HUES64 (cell line): ENCODE data around the gene LDLRAD4.

Source experiments
- H3K27ac ChIP-seq: 2 replicates; pipeline ENCODE4 v1.7.0; 2013; ENCODE audit warnings: low read depth, low read length, inconsistent platforms
- H3K27me3 ChIP-seq: 2 replicates; pipeline ENCODE4 v1.6.1; 2013; ENCODE audit warnings: mild to moderate bottlenecking, low read length; ENCODE audit not compliant: insufficient read depth
- H3K36me3 ChIP-seq: 2 replicates; pipeline ENCODE4 v1.6.1; 2013; ENCODE audit warnings: mild to moderate bottlenecking, low read length; ENCODE audit not compliant: insufficient read depth
- H3K4me1 ChIP-seq: 2 replicates; pipeline ENCODE4 v1.6.1; 2013; ENCODE audit warnings: mild to moderate bottlenecking, low read length, moderate library complexity; ENCODE audit not compliant: insufficient read depth
- H3K4me3 ChIP-seq: 2 replicates; pipeline ENCODE4 v1.5.1; 2013; ENCODE audit warnings: mild to moderate bottlenecking, low read length, moderate library complexity
- H3K9ac ChIP-seq: 2 replicates; pipeline ENCODE4 v1.6.1; 2013; ENCODE audit warnings: mild to moderate bottlenecking, low read depth, low read length
- H3K9me3 ChIP-seq: 2 replicates; pipeline ENCODE4 v1.6.1; 2013; ENCODE audit warnings: low read depth, low read length; ENCODE audit not compliant: insufficient read depth
- WGBS: fragments of 150-250, 120-280 bp; methylation state at CpG from one replicate; pipeline ENCODE4 v1.1.7; 2013; ENCODE audit warnings: missing lambda C conversion rate; 5-methylcytosine and 5-hydroxymethylcytosine counted together

LDLRAD4 gene

DNA sequence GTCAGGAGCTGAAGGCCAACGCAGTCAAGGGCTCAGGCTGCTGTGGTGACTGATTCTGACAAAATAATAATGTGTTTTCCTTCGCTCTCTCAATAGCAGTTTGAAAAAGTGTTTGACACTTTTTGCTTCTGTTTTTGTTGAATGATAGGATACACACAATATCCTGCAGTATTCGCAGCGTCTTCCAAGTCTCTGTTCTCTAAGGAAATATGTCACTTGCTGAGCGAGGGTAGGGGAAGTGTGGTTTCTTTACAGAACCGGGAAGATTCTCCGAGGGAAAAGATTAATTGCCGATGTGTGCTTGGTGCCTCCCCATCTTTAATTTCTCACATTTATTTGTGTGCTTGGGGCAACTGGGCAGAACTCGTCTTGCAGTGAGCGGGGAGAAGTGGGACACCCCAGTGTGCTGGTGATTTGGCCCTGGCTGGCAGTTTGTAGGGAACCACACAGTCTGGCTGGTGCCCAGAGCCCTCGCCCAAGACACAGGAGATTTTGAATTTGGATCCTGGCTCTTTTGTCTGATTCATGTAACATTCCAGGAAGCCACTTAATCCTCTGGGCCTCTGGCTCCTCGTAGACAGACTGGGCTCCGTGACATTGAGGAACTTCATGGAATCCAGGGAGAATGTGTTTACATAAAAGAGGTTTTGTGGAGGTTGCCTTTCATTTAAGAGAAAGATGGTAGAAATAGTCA, 169.4 kb downstream of the LDLRAD4 start:
- Histone ChIP-seq H3K9me3 (no peaks in the 10 kb centered on the region), H3K36me3 (no peaks in the 10 kb centered on the region), H3K9ac (no peak overlapping the region), H3K27ac (no peak overlapping the region), H3K27me3 (no peaks in the 10 kb centered on the region), H3K4me1 (no peaks in the 10 kb centered on the region), H3K4me3 (no peak overlapping the region)
- WGBS: 79% methylated on average over 13 of the region's 13 CpGs

GRCh38 chr18:13388586-13389490, 170.3 kb downstream of the LDLRAD4 start:
- H3K27ac ChIP-seq: no peak overlapping the region
- no peaks in the 10 kb centered on the region for H3K4me1 ChIP-seq
- no peak overlapping the region for H3K4me3 ChIP-seq
- H3K27me3 ChIP-seq: no peaks in the 10 kb centered on the region
- no peak overlapping the region for H3K9ac ChIP-seq
- no peaks in the 10 kb centered on the region for H3K36me3 ChIP-seq
- WGBS: 91% methylated on average over 24 of the region's 25 CpGs
- H3K9me3 ChIP-seq: no peaks in the 10 kb centered on the region

- 92% methylated on average over 5 of the region's 6 CpGs for WGBS
- H3K36me3 ChIP-seq: no peaks in the 10 kb centered on the region
- no peak overlapping the region for H3K27ac ChIP-seq
- H3K9ac ChIP-seq: no peak overlapping the region
- H3K4me3 ChIP-seq: no peak overlapping the region
- no peaks in the 10 kb centered on the region for H3K4me1 ChIP-seq
- H3K9me3 ChIP-seq: no peaks in the 10 kb centered on the region
- H3K27me3 ChIP-seq: no peaks in the 10 kb centered on the region
Observed at GRCh38 chr18:13389491-13390131, 171.1 kb downstream of the LDLRAD4 start.

DNA sequence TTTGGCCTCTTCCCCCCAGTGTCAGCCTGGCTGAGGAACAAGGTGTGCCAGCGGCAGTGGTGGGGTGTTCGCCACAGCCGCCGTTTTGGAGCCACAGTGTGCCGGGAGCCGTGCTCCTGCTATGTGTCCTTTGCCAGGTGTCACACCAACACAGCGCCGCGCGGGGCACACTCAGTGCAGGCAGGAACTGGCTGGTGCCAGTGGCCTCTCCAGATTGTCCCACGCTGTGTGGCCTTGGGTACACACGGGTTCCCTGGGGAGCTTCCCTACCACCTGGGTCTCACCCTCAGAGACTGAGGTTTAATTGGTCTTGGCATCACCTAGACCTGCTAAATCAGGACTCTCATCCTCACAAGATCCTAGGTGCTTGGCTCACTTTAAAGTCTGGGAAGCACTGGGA, 171.6 kb downstream of the LDLRAD4 start:
- Histone ChIP-seq H3K36me3 (no peaks in the 10 kb centered on the region), H3K9me3 (no peaks in the 10 kb centered on the region), H3K9ac (no peak overlapping the region), H3K4me3 (no peak overlapping the region), H3K27ac (no peak overlapping the region), H3K27me3 (no peaks in the 10 kb centered on the region), H3K4me1 (no peaks in the 10 kb centered on the region)
- WGBS: 95% methylated on average over 12 of the region's 12 CpGs

DNA sequence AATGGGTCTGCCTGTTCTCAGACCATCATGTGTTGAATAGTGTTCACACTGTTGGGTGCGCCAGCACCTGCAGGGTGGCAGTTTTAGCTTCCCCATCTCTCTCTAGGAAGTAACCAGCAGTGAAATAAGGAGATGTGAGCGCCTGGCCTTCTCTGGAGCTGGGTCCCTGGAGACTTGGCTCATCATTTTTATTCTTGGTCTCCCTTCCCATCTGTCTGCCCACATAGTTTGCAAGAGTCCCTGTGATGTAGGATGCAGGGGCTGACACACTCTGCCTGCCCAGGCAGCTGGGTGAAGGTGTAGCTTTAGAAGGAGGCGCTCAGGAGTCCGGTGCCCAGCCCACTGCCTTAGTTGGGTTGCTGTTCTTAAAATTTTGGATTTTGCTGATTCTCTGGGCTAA, 172.2 kb downstream of the LDLRAD4 start:
- Histone ChIP-seq H3K9ac (no peak overlapping the region), H3K4me3 (no peak overlapping the region), H3K9me3 (no peaks in the 10 kb centered on the region), H3K27me3 (no peaks in the 10 kb centered on the region), H3K27ac (no peak overlapping the region), H3K4me1 (no peaks in the 10 kb centered on the region), H3K36me3 (no peaks in the 10 kb centered on the region)
- 94% methylated on average over 4 of the region's 4 CpGs for WGBS

DNA sequence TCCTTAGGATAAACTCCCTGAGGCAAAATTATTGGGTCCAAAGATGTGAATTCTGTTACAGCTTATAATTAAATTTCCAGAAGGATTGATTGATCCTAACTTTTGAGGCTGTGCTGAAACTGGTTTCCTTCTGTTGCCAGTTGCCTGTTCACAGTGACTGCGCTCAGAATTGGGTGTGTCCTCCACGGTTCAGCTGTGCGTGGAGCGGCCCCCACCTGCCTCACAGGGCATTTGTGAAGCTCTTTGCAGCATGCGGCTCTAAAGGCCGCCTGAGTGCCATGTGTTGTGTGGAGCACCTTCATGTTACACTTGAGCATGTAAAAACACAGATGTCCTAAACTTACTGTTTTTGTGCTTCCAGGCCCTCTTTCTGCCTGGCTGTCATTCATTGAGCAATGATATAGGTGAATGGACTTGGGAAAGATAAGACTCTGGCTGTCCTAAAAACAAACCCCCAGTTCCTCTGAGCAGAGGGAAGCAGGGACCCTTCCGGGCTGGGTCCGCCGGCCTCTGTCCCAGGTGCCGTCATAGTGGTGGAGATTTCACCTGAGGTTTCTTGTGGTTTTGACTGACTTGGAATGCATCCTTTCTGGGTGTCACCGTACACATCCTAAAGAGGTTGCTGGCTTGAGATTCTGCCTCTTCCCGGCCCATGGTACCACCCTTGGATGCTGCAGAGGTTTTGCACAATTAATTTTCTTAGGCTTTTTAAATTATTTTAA, 173.6 kb downstream of the LDLRAD4 start:
- H3K9me3 ChIP-seq: no peaks in the 10 kb centered on the region
- H3K4me3 ChIP-seq: no peak overlapping the region
- H3K9ac ChIP-seq: no peak overlapping the region
- no peaks in the 10 kb centered on the region for H3K4me1 ChIP-seq
- 94% methylated on average over 12 of the region's 12 CpGs for WGBS
- H3K36me3 ChIP-seq: no peaks in the 10 kb centered on the region
- H3K27ac ChIP-seq: no peak overlapping the region
- no peaks in the 10 kb centered on the region for H3K27me3 ChIP-seq

DNA sequence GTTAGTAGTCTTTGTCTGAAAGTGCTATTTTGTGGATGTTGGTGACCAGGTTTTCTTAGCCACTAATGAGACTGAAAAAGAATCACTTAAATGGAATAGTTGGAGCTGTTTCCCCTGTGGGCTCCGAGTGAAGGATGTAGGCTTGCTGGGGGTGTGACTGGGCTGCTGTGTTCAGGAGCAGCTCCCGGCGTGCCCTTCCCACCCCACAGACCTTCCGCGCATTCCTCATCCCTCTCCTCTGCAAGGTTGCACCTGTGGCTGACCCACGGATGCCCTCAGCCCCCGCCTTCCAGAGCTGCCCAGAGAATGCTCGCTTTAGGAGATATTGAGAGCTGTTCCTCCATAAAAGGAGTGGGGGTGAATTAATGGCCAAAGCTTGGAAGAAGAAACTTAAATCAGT, 174.3 kb downstream of the LDLRAD4 start:
- Histone ChIP-seq H3K27me3 (no peaks in the 10 kb centered on the region), H3K27ac (no peak overlapping the region), H3K4me1 (no peaks in the 10 kb centered on the region), H3K4me3 (no peak overlapping the region), H3K9me3 (no peaks in the 10 kb centered on the region), H3K36me3 (no peaks in the 10 kb centered on the region), H3K9ac (no peak overlapping the region)
- 82% methylated on average over 8 of the region's 8 CpGs for WGBS

- no peaks in the 10 kb centered on the region for H3K36me3 ChIP-seq
- no peaks in the 10 kb centered on the region for H3K4me1 ChIP-seq
- no peak overlapping the region for H3K9ac ChIP-seq
- H3K27ac ChIP-seq: no peak overlapping the region
- H3K27me3 ChIP-seq: no peaks in the 10 kb centered on the region
- H3K9me3 ChIP-seq: no peaks in the 10 kb centered on the region
- H3K4me3 ChIP-seq: no peak overlapping the region
- 92% methylated on average over 10 of the region's 11 CpGs for WGBS
Observed at GRCh38 chr18:13393338-13393737, 174.8 kb downstream of the LDLRAD4 start.

GRCh38 chr18:13394801-13395200, 176.2 kb downstream of the LDLRAD4 start:
- Histone ChIP-seq H3K4me1 (no peaks in the 10 kb centered on the region), H3K27ac (no peak overlapping the region), H3K9ac (no peak overlapping the region), H3K9me3 (no peaks in the 10 kb centered on the region), H3K27me3 (no peaks in the 10 kb centered on the region), H3K36me3 (no peaks in the 10 kb centered on the region), H3K4me3 (no peak overlapping the region)
- WGBS: 83% methylated on average over 3 of the region's 3 CpGs

DNA sequence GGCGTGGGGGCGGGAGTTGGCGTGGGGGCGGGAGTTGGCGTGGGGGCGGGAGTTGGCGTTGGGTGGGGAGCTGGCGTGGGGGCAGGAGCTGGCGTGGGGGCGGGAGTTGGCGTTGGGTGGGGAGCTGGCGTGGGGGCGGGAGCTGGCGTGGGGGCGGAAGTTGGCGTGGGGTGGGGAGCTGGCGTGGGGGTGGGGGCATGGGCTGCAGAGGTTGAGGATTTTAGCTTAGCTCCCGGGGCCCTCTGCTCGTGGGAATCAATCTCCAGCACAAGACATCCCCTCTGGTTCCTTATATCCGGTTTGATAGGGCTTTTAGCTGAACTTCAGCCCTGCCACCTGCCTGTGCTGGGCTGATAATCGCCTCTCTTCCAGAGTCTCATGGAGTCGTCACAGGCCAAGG, 177.0 kb downstream of the LDLRAD4 start:
- Histone ChIP-seq H3K9me3 (no peaks in the 10 kb centered on the region), H3K4me3 (no peak overlapping the region), H3K9ac (no peak overlapping the region), H3K27me3 (no peaks in the 10 kb centered on the region), H3K27ac (no peak overlapping the region), H3K4me1 (no peaks in the 10 kb centered on the region), H3K36me3 (no peaks in the 10 kb centered on the region)
- WGBS: 95% methylated on average over 20 of the region's 22 CpGs
